Progenitor cell of endocrine pancreas (in vitro differentiated cells): Measurements from ENCODE around the gene CYB561. TPM values are rescaled to one million over a fixed set of nuclear protein-coding genes. Genes with fewer than 3 reads are reported as not detected.

Experiments used
- DNase-seq: peaks from one replicate; pipeline ENCODE4 v3.0.0; 2021; ENCODE audit warnings: low spot score; ENCODE audit not compliant: unreplicated experiment
- H3K27ac Mint-ChIP-seq: 2 replicates; pipeline ENCODE4 v1.8.0; 2021; ENCODE audit warnings: mild to moderate bottlenecking, moderate library complexity, mixed read lengths
- H3K27me3 Mint-ChIP-seq: 2 replicates; pipeline ENCODE4 v1.8.0; 2021; ENCODE audit warnings: mixed read lengths
- H3K36me3 Mint-ChIP-seq: 2 replicates; pipeline ENCODE4 v1.8.0; 2022; ENCODE audit warnings: mixed read lengths; ENCODE audit not compliant: insufficient read depth
- H3K4me1 Mint-ChIP-seq: 2 replicates; pipeline ENCODE4 v1.8.0; 2021; ENCODE audit warnings: low read depth, mixed read lengths
- H3K4me3 Mint-ChIP-seq: 2 replicates; pipeline ENCODE4 v1.8.0; 2021; ENCODE audit warnings: low read depth, mild to moderate bottlenecking, moderate library complexity, mixed read lengths
- H3K9me3 Mint-ChIP-seq: 2 replicates; pipeline ENCODE4 v1.8.0; 2021; ENCODE audit warnings: low read depth, mixed read lengths
- total RNA-seq: library from RNA; stranded (reverse); gene quantifications from 2 replicates; pipeline ENCODE4 v1.2.1, GENCODE V29; 2021
- TF ChIP-seq, protein P1 (sequence below): fragments of 200-600 bp; sonication (generic); IDR thresholded peaks from one replicate; pipeline ENCODE4 v1.5.0; 2021; ENCODE audit warnings: antibody characterized with exemption, mild to moderate bottlenecking; ENCODE audit not compliant: unreplicated experiment

The CYB561 gene
- total RNA-seq, 1 donor from 2014 or later = 34.5 TPM

DNA sequence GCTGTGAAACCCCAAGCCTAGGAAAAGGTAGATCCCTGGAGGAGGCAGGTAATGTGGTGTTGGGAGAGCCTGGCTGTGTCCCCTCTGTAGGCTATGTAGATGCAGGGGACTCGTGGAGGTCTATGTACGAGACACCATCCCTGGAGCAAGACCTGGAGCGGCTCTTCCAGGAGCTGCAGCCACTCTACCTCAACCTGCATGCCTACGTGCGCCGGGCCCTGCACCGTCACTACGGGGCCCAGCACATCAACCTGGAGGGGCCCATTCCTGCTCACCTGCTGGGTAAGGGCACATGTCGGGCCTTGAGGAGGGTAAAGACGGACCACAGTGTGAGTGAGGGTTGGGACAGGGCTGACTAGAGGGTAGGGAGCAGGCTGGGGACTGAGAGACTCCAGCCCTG is 42.7 kb upstream of the CYB561 start:
- TF ChIP-seq, protein P1, sequence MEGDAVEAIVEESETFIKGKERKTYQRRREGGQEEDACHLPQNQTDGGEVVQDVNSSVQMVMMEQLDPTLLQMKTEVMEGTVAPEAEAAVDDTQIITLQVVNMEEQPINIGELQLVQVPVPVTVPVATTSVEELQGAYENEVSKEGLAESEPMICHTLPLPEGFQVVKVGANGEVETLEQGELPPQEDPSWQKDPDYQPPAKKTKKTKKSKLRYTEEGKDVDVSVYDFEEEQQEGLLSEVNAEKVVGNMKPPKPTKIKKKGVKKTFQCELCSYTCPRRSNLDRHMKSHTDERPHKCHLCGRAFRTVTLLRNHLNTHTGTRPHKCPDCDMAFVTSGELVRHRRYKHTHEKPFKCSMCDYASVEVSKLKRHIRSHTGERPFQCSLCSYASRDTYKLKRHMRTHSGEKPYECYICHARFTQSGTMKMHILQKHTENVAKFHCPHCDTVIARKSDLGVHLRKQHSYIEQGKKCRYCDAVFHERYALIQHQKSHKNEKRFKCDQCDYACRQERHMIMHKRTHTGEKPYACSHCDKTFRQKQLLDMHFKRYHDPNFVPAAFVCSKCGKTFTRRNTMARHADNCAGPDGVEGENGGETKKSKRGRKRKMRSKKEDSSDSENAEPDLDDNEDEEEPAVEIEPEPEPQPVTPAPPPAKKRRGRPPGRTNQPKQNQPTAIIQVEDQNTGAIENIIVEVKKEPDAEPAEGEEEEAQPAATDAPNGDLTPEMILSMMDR = no peak
- H3K27me3 Mint-ChIP-seq = peaks cover 13% of the 10 kb centered on the region
- H3K9me3 Mint-ChIP-seq = no peaks in the 10 kb centered on the region
- no peaks in the 10 kb centered on the region for H3K4me1 Mint-ChIP-seq
- no peak for DNase-seq
- H3K27ac Mint-ChIP-seq = no peak overlapping the region
- no peak overlapping the region for H3K4me3 Mint-ChIP-seq
- H3K36me3 Mint-ChIP-seq = no peaks in the 10 kb centered on the region

DNA sequence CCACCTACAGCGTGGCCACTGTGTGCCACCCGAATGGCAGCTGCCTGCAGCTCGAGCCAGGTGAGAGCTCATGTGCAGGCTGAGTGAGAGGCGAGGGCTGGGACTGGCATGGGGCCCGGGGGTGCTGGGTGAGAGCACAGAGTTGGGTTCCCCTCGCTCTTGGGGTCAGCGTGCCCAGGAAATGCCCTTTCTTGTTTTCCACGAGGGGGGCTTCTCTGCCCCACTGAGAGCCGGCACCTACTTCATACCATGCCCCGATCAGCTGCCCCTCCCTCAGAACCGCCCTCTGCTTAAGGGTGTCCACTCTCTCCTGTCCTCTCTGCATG is 40.9 kb upstream of the CYB561 start:
- peaks cover 11% of the 10 kb centered on the region for H3K27me3 Mint-ChIP-seq
- no peak overlapping the region for H3K27ac Mint-ChIP-seq
- no peaks in the 10 kb centered on the region for H3K36me3 Mint-ChIP-seq
- no peak for DNase-seq
- H3K9me3 Mint-ChIP-seq = no peaks in the 10 kb centered on the region
- no peak overlapping the region for H3K4me3 Mint-ChIP-seq
- TF ChIP-seq, protein P1 = no peak
- no peaks in the 10 kb centered on the region for H3K4me1 Mint-ChIP-seq

DNA sequence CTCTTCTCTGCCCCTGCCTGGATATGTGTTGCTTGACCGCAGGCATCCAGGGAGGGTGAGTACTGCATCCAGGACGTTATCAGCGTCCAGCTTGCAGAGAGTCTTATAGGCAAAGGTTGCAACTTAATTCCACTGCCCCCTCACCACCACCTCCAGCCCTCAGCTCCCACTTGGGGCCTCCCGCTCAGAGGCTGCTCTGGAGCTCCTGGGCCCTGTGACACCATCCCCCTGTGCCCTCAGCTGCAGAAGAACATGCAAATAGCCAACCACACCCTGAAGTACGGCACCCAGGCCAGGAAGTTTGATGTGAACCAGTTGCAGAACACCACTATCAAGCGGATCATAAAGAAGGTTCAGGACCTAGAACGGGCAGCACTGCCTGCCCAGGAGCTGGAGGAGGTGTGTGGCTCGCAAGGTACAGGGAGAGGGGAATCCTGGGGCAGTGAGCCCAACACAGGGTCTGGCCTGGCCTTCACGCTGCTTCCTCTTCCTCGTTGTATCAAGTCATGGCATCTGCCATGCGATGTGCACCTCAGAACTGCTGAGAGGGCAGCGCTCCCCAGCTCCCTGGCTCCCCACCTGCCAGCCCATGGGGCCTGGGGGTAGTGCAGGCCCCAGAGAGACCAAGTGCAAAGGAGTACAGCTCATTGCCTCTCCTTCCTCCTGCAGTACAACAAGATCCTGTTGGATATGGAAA is 40.4 kb upstream of the CYB561 start:
- H3K27me3 Mint-ChIP-seq = peaks cover 11% of the 10 kb centered on the region
- no peak for DNase-seq

DNA sequence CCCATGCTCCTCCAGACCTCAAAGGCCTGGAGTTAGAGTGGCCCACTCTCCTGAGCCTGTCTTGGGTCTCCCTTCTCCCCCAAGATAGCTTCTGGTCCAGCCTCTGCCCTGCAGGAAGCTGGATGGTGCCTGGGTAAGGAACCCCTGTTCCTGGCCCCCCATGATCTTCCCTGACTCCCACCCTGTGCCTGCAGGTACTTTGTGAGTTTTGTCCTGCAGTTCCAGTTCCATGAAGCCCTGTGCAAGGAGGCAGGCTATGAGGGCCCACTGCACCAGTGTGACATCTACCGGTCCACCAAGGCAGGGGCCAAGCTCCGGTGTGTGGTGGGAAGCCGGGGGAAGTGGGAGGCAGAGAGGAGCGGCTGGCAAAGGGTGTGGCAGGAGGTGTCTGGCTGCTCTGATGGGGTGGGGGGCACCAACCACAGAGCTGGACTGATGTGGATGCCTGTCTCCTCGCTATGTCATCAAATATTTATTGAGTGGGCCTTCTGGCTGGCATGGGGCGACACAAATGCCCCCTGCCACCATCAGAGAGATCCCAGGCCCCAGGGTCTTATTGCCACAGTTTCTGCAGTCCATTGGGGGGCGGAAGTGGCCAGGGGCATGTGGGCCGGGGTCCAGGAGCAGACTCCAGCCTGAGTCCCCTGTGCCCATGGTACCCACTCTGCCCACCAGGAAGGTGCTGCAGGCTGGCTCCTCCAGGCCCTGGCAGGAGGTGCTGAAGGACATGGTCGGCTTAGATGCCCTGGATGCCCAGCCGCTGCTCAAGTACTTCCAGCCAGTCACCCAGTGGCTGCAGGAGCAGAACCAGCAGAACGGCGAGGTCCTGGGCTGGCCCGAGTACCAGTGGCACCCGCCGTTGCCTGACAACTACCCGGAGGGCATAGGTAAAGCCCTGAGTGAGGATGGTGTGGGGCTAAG is 37.8 kb upstream of the CYB561 start:
- H3K4me1 Mint-ChIP-seq = no peaks in the 10 kb centered on the region
- no peak for DNase-seq
- no peaks in the 10 kb centered on the region for H3K36me3 Mint-ChIP-seq
- TF ChIP-seq, protein P1 = no peak
- H3K27me3 Mint-ChIP-seq = peaks cover 7% of the 10 kb centered on the region
- H3K27ac Mint-ChIP-seq = no peak overlapping the region
- H3K4me3 Mint-ChIP-seq = no peak overlapping the region
- no peaks in the 10 kb centered on the region for H3K9me3 Mint-ChIP-seq

More for the DNA sequence above, 40.4 kb upstream of the CYB561 start:
- Mint-ChIP-seq H3K36me3 (no peaks in the 10 kb centered on the region), H3K27ac (no peak overlapping the region), H3K4me1 (no peaks in the 10 kb centered on the region), H3K4me3 (no peak overlapping the region), H3K9me3 (no peaks in the 10 kb centered on the region)
- TF ChIP-seq, protein P1 = no peak

DNA sequence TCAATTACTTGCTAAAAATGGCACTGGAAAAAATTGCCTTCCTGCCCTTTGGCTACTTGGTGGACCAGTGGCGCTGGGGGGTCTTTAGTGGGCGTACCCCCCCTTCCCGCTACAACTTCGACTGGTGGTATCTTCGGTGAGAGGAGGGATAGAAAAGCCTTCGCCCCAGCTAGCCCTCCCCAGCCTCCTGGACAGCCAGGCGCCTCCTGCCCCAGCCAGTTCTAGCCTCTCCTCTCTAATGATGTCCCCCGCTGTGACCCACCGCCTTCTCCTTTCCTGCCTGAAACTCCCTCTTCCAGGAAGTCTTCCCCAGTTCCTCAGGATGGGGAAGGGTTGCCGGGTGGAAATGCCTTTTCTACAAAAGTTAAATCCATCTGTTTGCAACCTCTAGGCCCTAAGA is 36.9 kb upstream of the CYB561 start:
- Mint-ChIP-seq H3K4me3 (no peak overlapping the region), H3K9me3 (no peaks in the 10 kb centered on the region), H3K4me1 (no peaks in the 10 kb centered on the region), H3K27ac (no peak overlapping the region), H3K36me3 (no peaks in the 10 kb centered on the region), H3K27me3 (peaks cover 9% of the 10 kb centered on the region)
- TF ChIP-seq, protein P1 = no peak
- DNase-seq = no peak
